ENCODE data around the gene DPP10. TPM values are rescaled to one million over a fixed set of nuclear protein-coding genes. Genes with fewer than 3 reads are reported as not detected.

The DPP10 gene
- total and polyA plus RNA-seq, 4 donors: 0.04 to 4.1 (median 0.48) TPM

GRCh38 chr2:114880046-114880445 lies 437.6 kb downstream of the DPP10 start (continued):
- TF ChIP-seq REST (IDR thresholded peaks at IDR 0.05) (no peak), HNF4G (IDR thresholded peaks at IDR 0.05) (no peak), RAD21 (IDR thresholded peaks at IDR 0.05) (no peak), HNF4A (conservative IDR thresholded peaks at IDR 0.05) (no peak), SP1 (IDR thresholded peaks at IDR 0.05) (no peak), JUND (IDR thresholded peaks at IDR 0.05) (no peak), FOXA2 (IDR thresholded peaks at IDR 0.05) (no peak), MAX (IDR thresholded peaks at IDR 0.05) (no peak)

- no peak for TF ChIP-seq CTCF (IDR thresholded peaks at IDR 0.05; ENCODE audit: low read depth, low read length, missing input control)
- no peak for TF ChIP-seq MAX (IDR thresholded peaks at IDR 0.05)
- TF ChIP-seq HNF4G (IDR thresholded peaks at IDR 0.05): no peak
- TF ChIP-seq ZBTB33 (IDR thresholded peaks at IDR 0.05): no peak
- no peak for TF ChIP-seq EGR1 (IDR thresholded peaks at IDR 0.05; ENCODE audit: low read depth in 2 of 2)
- no peak for TF ChIP-seq HNF4A (conservative IDR thresholded peaks at IDR 0.05)
- TF ChIP-seq NR2F2 (IDR thresholded peaks at IDR 0.05): no peak
- TF ChIP-seq GABPA (IDR thresholded peaks at IDR 0.05 in 1 of 2, conservative IDR thresholded peaks at IDR 0.05 in 1 of 2): no peak
- no peak for TF ChIP-seq YY1 (IDR thresholded peaks at IDR 0.05)
- TF ChIP-seq RAD21 (IDR thresholded peaks at IDR 0.05): no peak
- no peak for TF ChIP-seq RXRA (IDR thresholded peaks at IDR 0.05)
- no peak for TF ChIP-seq REST (IDR thresholded peaks at IDR 0.05)
- 64% methylated on average over 2 of the region's 2 CpGs for WGBS
These were observed 477.5 kb downstream of the DPP10 start for GRCh38 chr2:114919985-114920384.

More at GRCh38 chr2:114919985-114920384, 477.5 kb downstream of the DPP10 start:
- Histone ChIP-seq H3K9ac (ENCODE audit: low read depth in 1 of 2, low read length in 2 of 2) (no peak overlapping the region), H3K4me1 (ENCODE audit: control insufficient read depth in 4 of 4, insufficient read depth in 4 of 4, low read length in 3 of 4) (no peaks in the 10 kb centered on the region), H3K4me3 (ENCODE audit: low read depth in 1 of 3, low read length in 3 of 3) (no peak overlapping the region), H3K27ac (ENCODE audit: low read depth in 1 of 2, low read length in 2 of 2) (no peak overlapping the region), H3K27me3 (ENCODE audit: control insufficient read depth in 4 of 4, insufficient read depth in 4 of 4, low read length in 3 of 4) (no peaks in the 10 kb centered on the region), H3K9me3 (ENCODE audit: control insufficient read depth in 4 of 4, low read length in 3 of 4) (no peaks in the 10 kb centered on the region), H3K36me3 (ENCODE audit: control insufficient read depth in 4 of 4, insufficient read depth in 3 of 4, low read depth in 1 of 4, low read length in 3 of 4) (no peaks in the 10 kb centered on the region)
- DNase-seq (ENCODE audit: low spot score): no peak

Measured in liver (tissue), 9 donors.